HK-2 (cell line): ENCODE measurements around the gene OGFOD2.
"Not testable (repeated sequence)": the region's sequence is repeated elsewhere in the genome, so short reads cannot be mapped to it uniquely, and the experiment has no call there.

ENCODE experiments used
- DNase-seq: peaks from one replicate; pipeline ENCODE4 v3.0.0-alpha.2; 2018; ENCODE audit not compliant: unreplicated experiment

The OGFOD2 gene

GRCh38 chr12:123004287-123004686 is 29.2 kb downstream of the OGFOD2 start:
- no peak for DNase-seq

- DNase-seq: no peak
Measured at GRCh38 chr12:123005081-123005626, 30.1 kb downstream of the OGFOD2 start.

GRCh38 chr12:123006977-123007376 is 31.9 kb downstream of the OGFOD2 start:
- no peak for DNase-seq

- no peak for DNase-seq
Measured at GRCh38 chr12:123010110-123010509, 35.1 kb downstream of the OGFOD2 start.

- no peak for DNase-seq
Measured at GRCh38 chr12:123010681-123011080, 35.6 kb downstream of the OGFOD2 start.

- no peak for DNase-seq
Measured at GRCh38 chr12:123011701-123012100, 36.7 kb downstream of the OGFOD2 start.

GRCh38 chr12:123013185-123014095 is 38.4 kb downstream of the OGFOD2 start:
- DNase-seq: no peak

- not testable (repeated sequence) for DNase-seq
Measured at GRCh38 chr12:123014473-123014872, 39.4 kb downstream of the OGFOD2 start.

GRCh38 chr12:123017753-123018152 is 42.7 kb downstream of the OGFOD2 start:
- no peak for DNase-seq

GRCh38 chr12:123019841-123020138 is 44.7 kb downstream of the OGFOD2 start:
- DNase-seq: no peak

- DNase-seq: no peak
Measured at GRCh38 chr12:123021688-123022604, 46.9 kb downstream of the OGFOD2 start.

- no peak for DNase-seq
Measured at GRCh38 chr12:123022846-123023245, 47.8 kb downstream of the OGFOD2 start.

GRCh38 chr12:123024819-123025391 is 49.9 kb downstream of the OGFOD2 start:
- DNase-seq: no peak

- DNase-seq: no peak
Measured at GRCh38 chr12:123026094-123026853, 51.2 kb downstream of the OGFOD2 start.

GRCh38 chr12:123027726-123028445 is 52.8 kb downstream of the OGFOD2 start:
- DNase-seq: no peak

GRCh38 chr12:123028475-123028874 is 53.4 kb downstream of the OGFOD2 start:
- no peak for DNase-seq

- no peak for DNase-seq
Measured at GRCh38 chr12:123029550-123029949, 54.5 kb downstream of the OGFOD2 start.
